ENCODE measurements around the gene MYRF. TPM values are rescaled to one million over a fixed set of nuclear protein-coding genes. Genes with fewer than 3 reads are reported as not detected.

The MYRF gene
- total and polyA plus RNA-seq, 4 donors = 11.9 to 41.2 (median 25.2) TPM

GRCh38 chr11:61780581-61781162 lies 28.2 kb downstream of the MYRF start:
- ATAC-seq (ENCODE audit: insufficient read depth, low FRiP score) (no peak), DNase-seq (no peak)
- no peak overlapping the region for H3K9ac ChIP-seq (ENCODE audit: insufficient read depth in 1 of 2, low read length in 2 of 2)
- H3K36me3 ChIP-seq (ENCODE audit: control insufficient read depth in 4 of 4, insufficient read depth in 4 of 4, low read length in 4 of 4) = peaks cover 0 to 19% (median 14%) of the 10 kb centered on the region in 4 donors
- WGBS, 2 donors = 84 to 92% methylated on average over 8 to 9 of the region's 9 CpGs
- H3K4me3 ChIP-seq = no peak overlapping the region
- H3K4me1 ChIP-seq (ENCODE audit: control insufficient read depth in 5 of 5, insufficient read depth in 5 of 5, low read length in 5 of 5) = peaks cover 0 to 2% (median 0%) of the 10 kb centered on the region in 5 donors
- H3K27me3 ChIP-seq (ENCODE audit: control insufficient read depth in 3 of 3, insufficient read depth in 3 of 3, low read length in 2 of 3) = no peaks in the 10 kb centered on the region
- TF ChIP-seq CTCF (IDR thresholded peaks at IDR 0.05; ENCODE audit: control extremely low read depth, extremely low read depth) = no peak
- no peaks in the 10 kb centered on the region for H3K9me3 ChIP-seq (ENCODE audit: control insufficient read depth in 4 of 4, insufficient read depth in 3 of 4, low read length in 3 of 4)
- no peak overlapping the region for H3K27ac ChIP-seq (ENCODE audit: low read depth in 1 of 2, low read length in 1 of 2)

GRCh38 chr11:61781585-61781984 lies 29.1 kb downstream of the MYRF start:
- ATAC-seq (ENCODE audit: insufficient read depth, low FRiP score) (no peak), DNase-seq (no peak)
- Histone ChIP-seq H3K9ac (ENCODE audit: insufficient read depth in 1 of 2, low read length in 2 of 2) (no peak overlapping the region), H3K4me1 (ENCODE audit: control insufficient read depth in 5 of 5, insufficient read depth in 5 of 5, low read length in 5 of 5) (peaks cover 0 to 2% (median 0%) of the 10 kb centered on the region in 5 donors), H3K9me3 (ENCODE audit: control insufficient read depth in 4 of 4, insufficient read depth in 3 of 4, low read length in 3 of 4) (no peaks in the 10 kb centered on the region), H3K4me3 (no peak overlapping the region), H3K27ac (ENCODE audit: low read depth in 1 of 2, low read length in 1 of 2) (no peak overlapping the region), H3K36me3 (ENCODE audit: control insufficient read depth in 4 of 4, insufficient read depth in 4 of 4, low read length in 4 of 4) (peaks cover 0 to 28% (median 17%) of the 10 kb centered on the region in 4 donors), H3K27me3 (ENCODE audit: control insufficient read depth in 3 of 3, insufficient read depth in 3 of 3, low read length in 2 of 3) (no peaks in the 10 kb centered on the region)
- no peak for TF ChIP-seq CTCF (IDR thresholded peaks at IDR 0.05; ENCODE audit: control extremely low read depth, extremely low read depth)
- WGBS, 2 donors = 85 to 88% methylated on average over 5 of the region's 5 CpGs

GRCh38 chr11:61782299-61782698 lies 29.9 kb downstream of the MYRF start:
- WGBS, 2 donors = 93 to 98% methylated on average over 3 of the region's 3 CpGs
- H3K4me1 ChIP-seq (ENCODE audit: control insufficient read depth in 5 of 5, insufficient read depth in 5 of 5, low read length in 5 of 5) = peaks cover 0 to under 1% (median 0%) of the 10 kb centered on the region in 5 donors
- H3K36me3 ChIP-seq (ENCODE audit: control insufficient read depth in 4 of 4, insufficient read depth in 4 of 4, low read length in 4 of 4) = peaks cover 0 to 34% (median 20%) of the 10 kb centered on the region in 4 donors
- ATAC-seq (ENCODE audit: insufficient read depth, low FRiP score) (no peak), DNase-seq (no peak)
- no peak overlapping the region for H3K4me3 ChIP-seq
- no peaks in the 10 kb centered on the region for H3K27me3 ChIP-seq (ENCODE audit: control insufficient read depth in 3 of 3, insufficient read depth in 3 of 3, low read length in 2 of 3)
- TF ChIP-seq CTCF (IDR thresholded peaks at IDR 0.05; ENCODE audit: control extremely low read depth, extremely low read depth) = no peak
- H3K9ac ChIP-seq (ENCODE audit: insufficient read depth in 1 of 2, low read length in 2 of 2) = no peak overlapping the region
- no peaks in the 10 kb centered on the region for H3K9me3 ChIP-seq (ENCODE audit: control insufficient read depth in 4 of 4, insufficient read depth in 3 of 4, low read length in 3 of 4)
- no peak overlapping the region for H3K27ac ChIP-seq (ENCODE audit: low read depth in 1 of 2, low read length in 1 of 2)

GRCh38 chr11:61782841-61783240 lies 30.4 kb downstream of the MYRF start:
- 90 to 92% methylated on average over 11 of the region's 11 CpGs for WGBS, 2 donors
- no peaks in the 10 kb centered on the region for H3K4me1 ChIP-seq (ENCODE audit: control insufficient read depth in 5 of 5, insufficient read depth in 5 of 5, low read length in 5 of 5)
- H3K4me3 ChIP-seq = no peak overlapping the region
- H3K9me3 ChIP-seq (ENCODE audit: control insufficient read depth in 4 of 4, insufficient read depth in 3 of 4, low read length in 3 of 4) = no peaks in the 10 kb centered on the region
- no peaks in the 10 kb centered on the region for H3K27me3 ChIP-seq (ENCODE audit: control insufficient read depth in 3 of 3, insufficient read depth in 3 of 3, low read length in 2 of 3)
- H3K27ac ChIP-seq (ENCODE audit: low read depth in 1 of 2, low read length in 1 of 2) = no peak overlapping the region
- DNase-seq (no peak), ATAC-seq (ENCODE audit: insufficient read depth, low FRiP score) (no peak)
- H3K9ac ChIP-seq (ENCODE audit: insufficient read depth in 1 of 2, low read length in 2 of 2) = no peak overlapping the region
- H3K36me3 ChIP-seq (ENCODE audit: control insufficient read depth in 4 of 4, insufficient read depth in 4 of 4, low read length in 4 of 4) = peaks cover 0 to 40% (median 22%) of the 10 kb centered on the region in 4 donors
- TF ChIP-seq CTCF (IDR thresholded peaks at IDR 0.05; ENCODE audit: control extremely low read depth, extremely low read depth) = no peak
